Transverse colon (tissue), 4 donors: Measurements from ENCODE around the gene CARHSP1. TPM values are rescaled to one million over a fixed set of nuclear protein-coding genes. Genes with fewer than 3 reads are reported as not detected.

ENCODE experiments used
- DNase-seq: peaks from one replicate; pipeline ENCODE4 v3.0.0-alpha.2; 2019
- H3K27ac ChIP-seq, 4 donors: fragments of 200-600 bp; sonication (generic); 2 replicates each; pipeline ENCODE4 v1.5.1; 2016 to 2018; ENCODE audit warnings: inconsistent platforms in 4 of 4
- H3K27me3 ChIP-seq: fragments of 200-600 bp; sonication (generic); 2 replicates; pipeline ENCODE4 v1.5.1; 2017; ENCODE audit warnings: inconsistent platforms
- H3K36me3 ChIP-seq, 4 donors: fragments of 200-600 bp; sonication (generic); 2 replicates each; pipeline ENCODE4 v1.5.1; 2017 to 2019; ENCODE audit warnings: inconsistent platforms in 4 of 4
- H3K4me1 ChIP-seq, 4 donors: fragments of 200-600 bp; sonication (generic); 2 replicates each; pipeline ENCODE4 v1.5.1; 2017 to 2020; ENCODE audit warnings: inconsistent platforms in 4 of 4
- H3K4me3 ChIP-seq, 4 donors: fragments of 200-600 bp; sonication (generic); 1 replicate in 1 of 4; 2 replicates in 3 of 4; pipeline versions ENCODE4 v1.5.1 to v1.6.1; 2017 to 2019; ENCODE audit warnings: inconsistent platforms in 4 of 4
- H3K9me3 ChIP-seq, 2 donors: fragments of 200-600 bp; sonication (generic); 2 replicates each; pipeline ENCODE4 v1.5.1; 2017 to 2019; ENCODE audit warnings: inconsistent platforms in 2 of 2
- CTCF ChIP-seq, 5 experiments: fragments of 200-600 bp in 3 of 5; fragments of 450-650 bp in 2 of 5; sonication (generic) in 3 of 5; IDR thresholded peaks; 1 replicate in 2 of 5; 2 replicates in 3 of 5; pipeline ENCODE4 v1.5.1; 2016 to 2017; ENCODE audit warnings: antibody characterized with exemption in 5 of 5, inconsistent platforms in 3 of 5, mild to moderate bottlenecking in 2 of 5, moderate library complexity in 1 of 5
- EP300 ChIP-seq: sonication (generic); formaldehyde crosslinking; IDR thresholded peaks from one replicate; pipeline ENCODE4 v1.6.1; 2017; ENCODE audit warnings: antibody characterized with exemption, low read depth
- POLR2A ChIP-seq: fragments of 450-650 bp; IDR thresholded peaks from one replicate; pipeline ENCODE4 v1.6.1; 2016; ENCODE audit warnings: antibody characterized with exemption, mild to moderate bottlenecking, moderate library complexity
- POLR2AphosphoS5 ChIP-seq, 3 donors: sonication (generic); formaldehyde crosslinking; IDR thresholded peaks; one replicate each; pipeline ENCODE4 v1.6.1; 2016; ENCODE audit warnings: antibody characterized with exemption in 3 of 3
- WGBS, 2 donors: methylation state at CpG; one replicate each; pipeline ENCODE4 v1.1.5; 2018; ENCODE audit warnings: low coverage in 1 of 2; 5-methylcytosine and 5-hydroxymethylcytosine counted together
- in situ Hi-C, 4 donors: fragments of 200-750 bp; cut with MboI; loops; one replicate each; pipeline versions ENCODE4 v1.15.0 to v1.15.1; 2017; ENCODE audit warnings: low sequenced_read_pairs in 3 of 4, low pct_ligation_motif_present in 1 of 4, low pct_unique_long_range_greater_than_20kb in 1 of 4
- intact Hi-C: fragments of 100-400 bp; cut with DNase I; formaldehyde crosslinking; loops from one replicate; pipeline ENCODE4 v1.15.1; 2023; ENCODE audit warnings: low total_unique reads
- total RNA-seq, 4 donors: library from RNA; depleted of rRNA; stranded (reverse); fragments of >200 nt; gene quantifications; one replicate each; pipeline ENCODE4 v1.1.0, GENCODE V29; 2016

CARHSP1 gene
- total RNA-seq, 4 donors from 2014 or later, result 11.6 to 61.7 (median 39.6) TPM

GRCh38 chr16:8898660-8899318 lies 30.0 kb upstream of the CARHSP1 start:
- H3K27me3 ChIP-seq, result no peaks in the 10 kb centered on the region
- H3K36me3 ChIP-seq, result peaks cover 0 to 96% (median 49%) of the 10 kb centered on the region in 4 donors
- intact Hi-C loops, result no loop called here
- H3K27ac ChIP-seq, result no peak overlapping the region
- H3K4me3 ChIP-seq, result no peak overlapping the region
- in situ Hi-C loops, result loop anchor here in 2 of 4 donors (25.0 kb wide), 2 partner anchors 236 to 239 kb away; partner anchors contain the start of gene ABAT (in 1 of the 2)
- 95 to 100% methylated on average over 3 of the region's 3 CpGs for WGBS, 2 donors
- TF ChIP-seq POLR2AphosphoS5 (IDR thresholded peaks at IDR 0.05) (no peak), CTCF (IDR thresholded peaks at IDR 0.05) (no peak), EP300 (no peak), POLR2A (no peak)
- no peaks in the 10 kb centered on the region for H3K4me1 ChIP-seq
- H3K9me3 ChIP-seq, result no peaks in the 10 kb centered on the region
- no peak for DNase-seq

GRCh38 chr16:8894736-8895334 lies 26.0 kb upstream of the CARHSP1 start:
- intact Hi-C loops, result no loop called here
- whole genome bisulfite sequencing, 2 donors, result 97 to 100% methylated on average over 1 to 21 of the region's 21 CpGs
- in situ Hi-C loops, result loop anchor here in 2 of 4 donors (25.0 kb wide), 2 partner anchors 233 to 242 kb away; partner anchors contain the start of gene ABAT (in 1 of the 2)

GRCh38 chr16:8893976-8894690 lies 25.3 kb upstream of the CARHSP1 start:
- in situ Hi-C loops, result loop anchor here in 2 of 4 donors (25.0 kb wide), 2 partner anchors 232 to 243 kb away; partner anchors contain the start of gene ABAT (in 1 of the 2)
- TF ChIP-seq CTCF (IDR thresholded peaks at IDR 0.05) (no peak), EP300 (no peak), POLR2A (no peak), POLR2AphosphoS5 (IDR thresholded peaks at IDR 0.05) (no peak)
- 75 to 87% methylated on average over 10 to 12 of the region's 14 CpGs for WGBS, 2 donors
- intact Hi-C loops, result no loop called here
- Histone ChIP-seq H3K27me3 (no peaks in the 10 kb centered on the region), H3K36me3 (peaks cover 0 to 71% (median 32%) of the 10 kb centered on the region in 4 donors), H3K4me3 (no peak overlapping the region), H3K27ac (no peak overlapping the region), H3K4me1 (no peaks in the 10 kb centered on the region), H3K9me3 (no peaks in the 10 kb centered on the region)
- DNase-seq, result no peak

More at GRCh38 chr16:8894736-8895334, 26.0 kb upstream of the CARHSP1 start:
- TF ChIP-seq POLR2AphosphoS5 (IDR thresholded peaks at IDR 0.05) (no peak), POLR2A (no peak), EP300 (no peak), CTCF (IDR thresholded peaks at IDR 0.05) (no peak)
- peaks cover 0 to 78% (median 36%) of the 10 kb centered on the region in 4 donors for H3K36me3 ChIP-seq
- no peaks in the 10 kb centered on the region for H3K9me3 ChIP-seq
- no peaks in the 10 kb centered on the region for H3K27me3 ChIP-seq
- H3K27ac ChIP-seq, result no peak overlapping the region
- no peak for DNase-seq
- no peaks in the 10 kb centered on the region for H3K4me1 ChIP-seq
- H3K4me3 ChIP-seq, result no peak overlapping the region

GRCh38 chr16:8893426-8893825 lies 24.6 kb upstream of the CARHSP1 start:
- in situ Hi-C loops, result loop anchor here in 2 of 4 donors (25.0 kb wide), 2 partner anchors 231 to 244 kb away; partner anchors contain the start of gene ABAT (in 1 of the 2)
- WGBS, 2 donors, result 64 to 80% methylated on average over 3 to 9 of the region's 9 CpGs
- peaks cover 0 to 64% (median 29%) of the 10 kb centered on the region in 4 donors for H3K36me3 ChIP-seq

More at GRCh38 chr16:8893426-8893825, 24.6 kb upstream of the CARHSP1 start:
- Histone ChIP-seq H3K4me3 (no peak overlapping the region), H3K4me1 (no peaks in the 10 kb centered on the region), H3K27me3 (no peaks in the 10 kb centered on the region), H3K27ac (no peak overlapping the region), H3K9me3 (no peaks in the 10 kb centered on the region)
- no peak for TF ChIP-seq CTCF (IDR thresholded peaks at IDR 0.05)
- TF ChIP-seq POLR2A, result no peak
- TF ChIP-seq POLR2AphosphoS5 (IDR thresholded peaks at IDR 0.05), result no peak
- no peak for TF ChIP-seq EP300
- no peak for DNase-seq
- intact Hi-C loops, result no loop called here
